ENCODE data around the gene FIGNL2. TPM values are rescaled to one million over a fixed set of nuclear protein-coding genes. Genes with fewer than 3 reads are reported as not detected.
A peak's percentile ranks its signal among the peaks of the same experiment; 100 is the strongest.

Gene FIGNL2
- 0.63 TPM for polyA plus RNA-seq (2013)

- Histone ChIP-seq H3K4me1 (ENCODE audit: control extremely low read depth in 1 of 4, control insufficient read depth in 4 of 4, insufficient read depth in 4 of 4, low read length in 3 of 4) (peaks cover 0 to 55% (median 42%) of the 10 kb centered on the region in 4 experiments), H3K27ac (ENCODE audit: insufficient read depth in 1 of 2, low read depth in 1 of 2, low read length in 2 of 2, poor library complexity in 1 of 2, severe bottlenecking in 2 of 2) (no peak within 1 kb of the TSS), H3K27me3 (replicated peaks in 2 of 5; ENCODE audit: control insufficient read depth in 4 of 5, insufficient read depth in 5 of 5, low read length in 4 of 5) (peaks cover 0 to 31% (median 9%) of the 10 kb centered on the region in 5 experiments), H3K9me3 (ENCODE audit: control extremely low read depth in 1 of 5, control insufficient read depth in 4 of 5, insufficient read depth in 2 of 5, low read depth in 1 of 5, low read length in 4 of 5) (no peaks in the 10 kb centered on the region), H3K4me3 (ENCODE audit: control insufficient read depth in 1 of 7, extremely low read depth in 1 of 7, insufficient read depth in 4 of 7, low read depth in 2 of 7, low read length in 6 of 7) (peak within 1 kb of the TSS in 4 of 7 experiments; percentile 17 to 79 (median 65)), H3K36me3 (ENCODE audit: control insufficient read depth in 4 of 4, insufficient read depth in 4 of 4, low read length in 3 of 4) (no peaks in the 10 kb centered on the region)
- DNase-seq, result no peak
- CTCF ChIA-PET, result no interaction called here
- POLR2A ChIA-PET, result no interaction called here
- WGBS (ENCODE audit: insufficient coverage), result 18% methylated on average over 24 of the region's 51 CpGs
Observed at GRCh38 chr12:51848326-51848727, at the start of gene FIGNL2. TSS of gene FIGNL2 (minus strand) at chr12:51848718. CDS start at chr12:51822413, 26,305 bp downstream.

- Histone ChIP-seq H3K27me3 (replicated peaks in 2 of 5; ENCODE audit: control insufficient read depth in 4 of 5, insufficient read depth in 5 of 5, low read length in 4 of 5) (no peaks in the 10 kb centered on the region), H3K9me3 (ENCODE audit: control extremely low read depth in 1 of 5, control insufficient read depth in 4 of 5, insufficient read depth in 2 of 5, low read depth in 1 of 5, low read length in 4 of 5) (no peaks in the 10 kb centered on the region), H3K4me1 (ENCODE audit: control extremely low read depth in 1 of 4, control insufficient read depth in 4 of 4, insufficient read depth in 4 of 4, low read length in 3 of 4) (peaks cover 0 to 4% (median 0%) of the 10 kb centered on the region in 4 experiments), H3K27ac (ENCODE audit: insufficient read depth in 1 of 2, low read depth in 1 of 2, low read length in 2 of 2, poor library complexity in 1 of 2, severe bottlenecking in 2 of 2) (no peak overlapping the region), H3K36me3 (ENCODE audit: control insufficient read depth in 4 of 4, insufficient read depth in 4 of 4, low read length in 3 of 4) (no peaks in the 10 kb centered on the region), H3K4me3 (ENCODE audit: control insufficient read depth in 1 of 7, extremely low read depth in 1 of 7, insufficient read depth in 4 of 7, low read depth in 2 of 7, low read length in 6 of 7) (no peak overlapping the region)
- POLR2A ChIA-PET, result no interaction called here
- no peak for DNase-seq
- CTCF ChIA-PET, result interaction anchor here (0.9 to 3.2 kb wide), 9 partner anchors 11 to 129 kb away, joined by 3 to 17 read pairs (median 3); no protein-coding TSS in a partner anchor
- 98% methylated on average over 7 of the region's 8 CpGs for WGBS (ENCODE audit: insufficient coverage)
Observed at GRCh38 chr12:51897181-51897580, 48.7 kb upstream of the FIGNL2 start.

- no peaks in the 10 kb centered on the region for H3K9me3 ChIP-seq (ENCODE audit: control extremely low read depth in 1 of 5, control insufficient read depth in 4 of 5, insufficient read depth in 2 of 5, low read depth in 1 of 5, low read length in 4 of 5)
- H3K27me3 ChIP-seq (replicated peaks in 2 of 5; ENCODE audit: control insufficient read depth in 4 of 5, insufficient read depth in 5 of 5, low read length in 4 of 5), result no peaks in the 10 kb centered on the region
- peaks cover 0 to under 1% (median 0%) of the 10 kb centered on the region in 4 experiments for H3K4me1 ChIP-seq (ENCODE audit: control extremely low read depth in 1 of 4, control insufficient read depth in 4 of 4, insufficient read depth in 4 of 4, low read length in 3 of 4)
- DNase-seq, result no peak
- POLR2A ChIA-PET, result no interaction called here
- no peaks in the 10 kb centered on the region for H3K36me3 ChIP-seq (ENCODE audit: control insufficient read depth in 4 of 4, insufficient read depth in 4 of 4, low read length in 3 of 4)
- WGBS (ENCODE audit: insufficient coverage), result 100% methylated on average over 3 of the region's 3 CpGs
- H3K27ac ChIP-seq (ENCODE audit: insufficient read depth in 1 of 2, low read depth in 1 of 2, low read length in 2 of 2, poor library complexity in 1 of 2, severe bottlenecking in 2 of 2), result no peak overlapping the region
- no peak overlapping the region for H3K4me3 ChIP-seq (ENCODE audit: control insufficient read depth in 1 of 7, extremely low read depth in 1 of 7, insufficient read depth in 4 of 7, low read depth in 2 of 7, low read length in 6 of 7)
- CTCF ChIA-PET, result interaction anchor here (1.1 to 9.2 kb wide), 9 partner anchors 10 to 87 kb away, joined by 3 to 77 read pairs (median 4); no protein-coding TSS in a partner anchor
Observed at GRCh38 chr12:51896236-51896635, 47.7 kb upstream of the FIGNL2 start.

- no peak for DNase-seq
- Histone ChIP-seq H3K27ac (ENCODE audit: insufficient read depth in 1 of 2, low read depth in 1 of 2, low read length in 2 of 2, poor library complexity in 1 of 2, severe bottlenecking in 2 of 2) (no peak overlapping the region), H3K9me3 (ENCODE audit: control extremely low read depth in 1 of 5, control insufficient read depth in 4 of 5, insufficient read depth in 2 of 5, low read depth in 1 of 5, low read length in 4 of 5) (no peaks in the 10 kb centered on the region), H3K36me3 (ENCODE audit: control insufficient read depth in 4 of 4, insufficient read depth in 4 of 4, low read length in 3 of 4) (no peaks in the 10 kb centered on the region), H3K27me3 (replicated peaks in 2 of 5; ENCODE audit: control insufficient read depth in 4 of 5, insufficient read depth in 5 of 5, low read length in 4 of 5) (no peaks in the 10 kb centered on the region), H3K4me3 (ENCODE audit: control insufficient read depth in 1 of 7, extremely low read depth in 1 of 7, insufficient read depth in 4 of 7, low read depth in 2 of 7, low read length in 6 of 7) (no peak overlapping the region), H3K4me1 (ENCODE audit: control extremely low read depth in 1 of 4, control insufficient read depth in 4 of 4, insufficient read depth in 4 of 4, low read length in 3 of 4) (no peaks in the 10 kb centered on the region)
- WGBS (ENCODE audit: insufficient coverage), result 98% methylated on average over 8 of the region's 8 CpGs
- ChIA-PET POLR2A (no interaction called here), CTCF (interaction anchor here (1.1 to 9.2 kb wide), 14 partner anchors 8 to 93 kb away, joined by 3 to 77 read pairs (median 6); no protein-coding TSS in a partner anchor)
Observed at GRCh38 chr12:51895378-51896135, 47.0 kb upstream of the FIGNL2 start.

GRCh38 chr12:51893786-51894185 is 45.3 kb upstream of the FIGNL2 start:
- Histone ChIP-seq H3K4me1 (ENCODE audit: control extremely low read depth in 1 of 4, control insufficient read depth in 4 of 4, insufficient read depth in 4 of 4, low read length in 3 of 4) (no peaks in the 10 kb centered on the region), H3K27ac (ENCODE audit: insufficient read depth in 1 of 2, low read depth in 1 of 2, low read length in 2 of 2, poor library complexity in 1 of 2, severe bottlenecking in 2 of 2) (no peak overlapping the region), H3K9me3 (ENCODE audit: control extremely low read depth in 1 of 5, control insufficient read depth in 4 of 5, insufficient read depth in 2 of 5, low read depth in 1 of 5, low read length in 4 of 5) (no peaks in the 10 kb centered on the region), H3K36me3 (ENCODE audit: control insufficient read depth in 4 of 4, insufficient read depth in 4 of 4, low read length in 3 of 4) (no peaks in the 10 kb centered on the region), H3K27me3 (replicated peaks in 2 of 5; ENCODE audit: control insufficient read depth in 4 of 5, insufficient read depth in 5 of 5, low read length in 4 of 5) (no peaks in the 10 kb centered on the region), H3K4me3 (ENCODE audit: control insufficient read depth in 1 of 7, extremely low read depth in 1 of 7, insufficient read depth in 4 of 7, low read depth in 2 of 7, low read length in 6 of 7) (no peak overlapping the region)
- ChIA-PET CTCF (interaction anchor here (0.6 to 9.2 kb wide), 21 partner anchors 8 to 237 kb away, joined by 3 to 77 read pairs (median 6); no protein-coding TSS in a partner anchor), POLR2A (no interaction called here)
- WGBS (ENCODE audit: insufficient coverage), result 88% methylated on average over 4 of the region's 6 CpGs
- no peak for DNase-seq

GRCh38 chr12:51891843-51892242 is 43.3 kb upstream of the FIGNL2 start:
- no peak overlapping the region for H3K4me3 ChIP-seq (ENCODE audit: control insufficient read depth in 1 of 7, extremely low read depth in 1 of 7, insufficient read depth in 4 of 7, low read depth in 2 of 7, low read length in 6 of 7)
- CTCF ChIA-PET, result interaction anchor here (0.7 to 9.2 kb wide), 8 partner anchors 9 to 121 kb away, joined by 3 to 77 read pairs (median 4); no protein-coding TSS in a partner anchor
- no peaks in the 10 kb centered on the region for H3K9me3 ChIP-seq (ENCODE audit: control extremely low read depth in 1 of 5, control insufficient read depth in 4 of 5, insufficient read depth in 2 of 5, low read depth in 1 of 5, low read length in 4 of 5)
- peaks cover 0 to 6% (median 3%) of the 10 kb centered on the region in 4 experiments for H3K4me1 ChIP-seq (ENCODE audit: control extremely low read depth in 1 of 4, control insufficient read depth in 4 of 4, insufficient read depth in 4 of 4, low read length in 3 of 4)
- H3K36me3 ChIP-seq (ENCODE audit: control insufficient read depth in 4 of 4, insufficient read depth in 4 of 4, low read length in 3 of 4), result no peaks in the 10 kb centered on the region
- POLR2A ChIA-PET, result no interaction called here
- DNase-seq, result peak in 1 of 3 donors; percentile 15
- H3K27me3 ChIP-seq (replicated peaks in 2 of 5; ENCODE audit: control insufficient read depth in 4 of 5, insufficient read depth in 5 of 5, low read length in 4 of 5), result no peaks in the 10 kb centered on the region
- H3K27ac ChIP-seq (ENCODE audit: insufficient read depth in 1 of 2, low read depth in 1 of 2, low read length in 2 of 2, poor library complexity in 1 of 2, severe bottlenecking in 2 of 2), result no peak overlapping the region

- POLR2A ChIA-PET, result no interaction called here
Observed at GRCh38 chr12:51890511-51891171, 42.1 kb upstream of the FIGNL2 start.

More at GRCh38 chr12:51890511-51891171, 42.1 kb upstream of the FIGNL2 start:
- no peak for DNase-seq
- CTCF ChIA-PET, result interaction anchor here (0.9 to 9.2 kb wide), 7 partner anchors 12 to 122 kb away, joined by 3 to 77 read pairs (median 6); no protein-coding TSS in a partner anchor
- no peaks in the 10 kb centered on the region for H3K9me3 ChIP-seq (ENCODE audit: control extremely low read depth in 1 of 5, control insufficient read depth in 4 of 5, insufficient read depth in 2 of 5, low read depth in 1 of 5, low read length in 4 of 5)
- no peaks in the 10 kb centered on the region for H3K27me3 ChIP-seq (replicated peaks in 2 of 5; ENCODE audit: control insufficient read depth in 4 of 5, insufficient read depth in 5 of 5, low read length in 4 of 5)
- H3K36me3 ChIP-seq (ENCODE audit: control insufficient read depth in 4 of 4, insufficient read depth in 4 of 4, low read length in 3 of 4), result no peaks in the 10 kb centered on the region
- peaks cover 6 to 14% (median 12%) of the 10 kb centered on the region in 4 experiments for H3K4me1 ChIP-seq (ENCODE audit: control extremely low read depth in 1 of 4, control insufficient read depth in 4 of 4, insufficient read depth in 4 of 4, low read length in 3 of 4)
- 97% methylated on average over 17 of the region's 22 CpGs for WGBS (ENCODE audit: insufficient coverage)
- H3K4me3 ChIP-seq (ENCODE audit: control insufficient read depth in 1 of 7, extremely low read depth in 1 of 7, insufficient read depth in 4 of 7, low read depth in 2 of 7, low read length in 6 of 7), result no peak overlapping the region
- no peak overlapping the region for H3K27ac ChIP-seq (ENCODE audit: insufficient read depth in 1 of 2, low read depth in 1 of 2, low read length in 2 of 2, poor library complexity in 1 of 2, severe bottlenecking in 2 of 2)
